HepG2 (cell line): Measurements from ENCODE around the gene RRAD.

Experiments used
- CTCF ChIP-seq: sonication (generic); formaldehyde crosslinking; IDR thresholded peaks from 2 replicates; pipeline ENCODE4 v1.5.0; 2020; ENCODE audit warnings: mild to moderate bottlenecking, missing genetic modification reagents, moderate library complexity
- EP300 ChIP-seq, 3 experiments: sonication (generic) in 1 of 3; formaldehyde crosslinking in 1 of 3; IDR thresholded peaks; 2 replicates each; pipeline versions ENCODE4 v1.5.1 to v1.6.1; 2011 to 2020; ENCODE audit warnings: low read depth in 2 of 3, low read length in 2 of 3, borderline replicate concordance in 1 of 3, improper control_type of control experiment in 1 of 3, mild to moderate bottlenecking in 1 of 3, missing genetic modification reagents in 1 of 3, moderate library complexity in 1 of 3
- FOXJ3 ChIP-seq: sonication (generic); formaldehyde crosslinking; IDR thresholded peaks from 2 replicates; pipeline ENCODE4 v1.4.0; 2020; ENCODE audit warnings: missing genetic modification reagents, mild to moderate bottlenecking, borderline replicate concordance
- JUNB ChIP-seq: sonication (generic); formaldehyde crosslinking; IDR thresholded peaks from 2 replicates; pipeline ENCODE4 v1.8.0; 2022; ENCODE audit warnings: missing genetic modification reagents, mild to moderate bottlenecking, borderline replicate concordance
- MEIS2 ChIP-seq: sonication (generic); formaldehyde crosslinking; IDR thresholded peaks from 2 replicates; pipeline ENCODE4 v1.9.0; 2021; ENCODE audit warnings: mild to moderate bottlenecking, missing genetic modification reagents
- MXD3 ChIP-seq: IDR thresholded peaks from 2 replicates; pipeline ENCODE4 v1.6.1; 2016; ENCODE audit warnings: mild to moderate bottlenecking, missing biosample characterization, missing genetic modification reagents
- NBN ChIP-seq: fragments of 450-650 bp; conservative IDR thresholded peaks from 2 replicates; pipeline ENCODE4 v1.6.1; 2017
- ZNF17 ChIP-seq: sonication (generic); formaldehyde crosslinking; IDR thresholded peaks from 2 replicates; pipeline ENCODE4 v1.5.0; 2020; ENCODE audit warnings: mild to moderate bottlenecking, missing genetic modification reagents
- ZNF33A ChIP-seq: sonication (generic); formaldehyde crosslinking; IDR thresholded peaks from 2 replicates; pipeline ENCODE4 v1.5.1; 2020; ENCODE audit warnings: missing genetic modification reagents, mild to moderate bottlenecking, moderate library complexity, borderline replicate concordance

GRCh38 chr16:66926961-66927436, 1.7 kb upstream of the RRAD start:
- no peak for TF ChIP-seq JUNB (CRISPR knock-in tag)
- TF ChIP-seq ZNF17 (CRISPR knock-in tag) = no peak
- TF ChIP-seq EP300 (IDR thresholded peaks at IDR 0.05; ENCODE audit: low read depth in 2 of 2, low read length in 2 of 2) = peak in 1 of 2 experiments; percentile 64; a peak in 1 of 4 replicates
- TF ChIP-seq EP300 (CRISPR knock-in tag; IDR thresholded peaks at IDR 0.05; ENCODE audit: borderline replicate concordance) = 0 out of 2 replicates have a peak, but pooled peaks have one; percentile 26
- no peak for TF ChIP-seq CTCF
- TF ChIP-seq FOXJ3 = no peak
- TF ChIP-seq NBN = no peak
- no peak for TF ChIP-seq ZNF33A (CRISPR knock-in tag)
- TF ChIP-seq MXD3 = no peak
- no peak for TF ChIP-seq MEIS2 (CRISPR knock-in tag)
